Nephron (organoid): ENCODE measurements around the gene SUGT1.

Experiments used
- H3K27ac Mint-ChIP-seq, 3 experiments: 2 replicates each; pipeline ENCODE4 v1.8.0; 2020; ENCODE audit warnings: mixed read lengths in 3 of 3, mild to moderate bottlenecking in 2 of 3, moderate library complexity in 1 of 3
- H3K27me3 Mint-ChIP-seq: 2 replicates; pipeline ENCODE4 v1.8.0; 2021; ENCODE audit warnings: low read depth, mild to moderate bottlenecking, moderate library complexity, mixed read lengths
- H3K36me3 Mint-ChIP-seq: 2 replicates; pipeline ENCODE4 v1.8.0; 2020; ENCODE audit warnings: low read depth, mixed read lengths
- H3K4me1 Mint-ChIP-seq: 2 replicates; pipeline ENCODE4 v1.8.0; 2020; ENCODE audit warnings: mixed read lengths
- H3K4me3 Mint-ChIP-seq, 3 experiments: 2 replicates each; pipeline ENCODE4 v1.8.0; 2020; ENCODE audit warnings: mild to moderate bottlenecking in 3 of 3, mixed read lengths in 3 of 3, moderate library complexity in 2 of 3
- H3K9me3 Mint-ChIP-seq: 2 replicates; pipeline ENCODE4 v1.8.0; 2020; ENCODE audit warnings: mixed read lengths
- TF ChIP-seq, protein P1 (sequence below), 3 experiments: fragments of 200-600 bp; sonication (generic); IDR thresholded peaks; one replicate each; pipeline ENCODE4 v1.5.0; 2021; ENCODE audit warnings: antibody characterized with exemption in 3 of 3; ENCODE audit not compliant: unreplicated experiment in 3 of 3

The SUGT1 gene

DNA sequence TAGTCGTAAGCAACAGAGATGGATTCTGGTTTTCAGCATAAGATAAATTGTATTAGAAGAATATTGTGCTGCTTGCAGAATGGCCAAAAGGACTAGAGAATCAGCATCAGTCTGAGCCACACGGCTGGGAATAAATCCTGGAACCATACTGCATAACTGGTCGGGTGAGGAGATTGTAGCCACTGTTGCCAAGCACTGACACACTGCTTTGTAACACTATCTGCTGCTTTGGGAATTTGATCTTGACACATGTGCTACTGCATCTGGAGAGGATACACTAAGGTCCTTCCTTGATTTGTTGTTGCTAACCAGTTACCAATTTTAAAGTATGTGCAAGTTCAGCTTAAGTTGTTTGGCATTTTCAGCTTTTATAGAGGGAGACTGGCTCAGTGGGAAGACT is 8.5 kb upstream of the SUGT1 start:
- Mint-ChIP-seq H3K9me3 (no peaks in the 10 kb centered on the region), H3K27me3 (no peaks in the 10 kb centered on the region), H3K36me3 (peaks cover 42% of the 10 kb centered on the region), H3K4me3 (no peak overlapping the region), H3K4me1 (peaks cover 8% of the 10 kb centered on the region), H3K27ac (peak overlapping the region in 1 of 3 experiments; percentile 57)
- TF ChIP-seq, protein P1, sequence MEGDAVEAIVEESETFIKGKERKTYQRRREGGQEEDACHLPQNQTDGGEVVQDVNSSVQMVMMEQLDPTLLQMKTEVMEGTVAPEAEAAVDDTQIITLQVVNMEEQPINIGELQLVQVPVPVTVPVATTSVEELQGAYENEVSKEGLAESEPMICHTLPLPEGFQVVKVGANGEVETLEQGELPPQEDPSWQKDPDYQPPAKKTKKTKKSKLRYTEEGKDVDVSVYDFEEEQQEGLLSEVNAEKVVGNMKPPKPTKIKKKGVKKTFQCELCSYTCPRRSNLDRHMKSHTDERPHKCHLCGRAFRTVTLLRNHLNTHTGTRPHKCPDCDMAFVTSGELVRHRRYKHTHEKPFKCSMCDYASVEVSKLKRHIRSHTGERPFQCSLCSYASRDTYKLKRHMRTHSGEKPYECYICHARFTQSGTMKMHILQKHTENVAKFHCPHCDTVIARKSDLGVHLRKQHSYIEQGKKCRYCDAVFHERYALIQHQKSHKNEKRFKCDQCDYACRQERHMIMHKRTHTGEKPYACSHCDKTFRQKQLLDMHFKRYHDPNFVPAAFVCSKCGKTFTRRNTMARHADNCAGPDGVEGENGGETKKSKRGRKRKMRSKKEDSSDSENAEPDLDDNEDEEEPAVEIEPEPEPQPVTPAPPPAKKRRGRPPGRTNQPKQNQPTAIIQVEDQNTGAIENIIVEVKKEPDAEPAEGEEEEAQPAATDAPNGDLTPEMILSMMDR (IDR thresholded peaks at IDR 0.05; ENCODE audit: unreplicated experiment in 3 of 3) = no peak

- TF ChIP-seq, protein P1 (IDR thresholded peaks at IDR 0.05; ENCODE audit: unreplicated experiment in 3 of 3) = no peak
- Mint-ChIP-seq H3K36me3 (peaks cover 40% of the 10 kb centered on the region), H3K9me3 (no peaks in the 10 kb centered on the region), H3K4me1 (peaks cover 17% of the 10 kb centered on the region), H3K27ac (no peak overlapping the region), H3K27me3 (no peaks in the 10 kb centered on the region), H3K4me3 (no peak overlapping the region)
These were observed 5.7 kb upstream of the SUGT1 start for GRCh38 chr13:52646967-52647366.

GRCh38 chr13:52650731-52651130 is 1.9 kb upstream of the SUGT1 start:
- Mint-ChIP-seq H3K27me3 (no peaks in the 10 kb centered on the region), H3K9me3 (no peaks in the 10 kb centered on the region), H3K4me3 (no peak overlapping the region), H3K27ac (no peak overlapping the region), H3K36me3 (peaks cover 21% of the 10 kb centered on the region), H3K4me1 (peaks cover 9% of the 10 kb centered on the region)
- TF ChIP-seq, protein P1 (IDR thresholded peaks at IDR 0.05; ENCODE audit: unreplicated experiment in 3 of 3) = no peak

DNA sequence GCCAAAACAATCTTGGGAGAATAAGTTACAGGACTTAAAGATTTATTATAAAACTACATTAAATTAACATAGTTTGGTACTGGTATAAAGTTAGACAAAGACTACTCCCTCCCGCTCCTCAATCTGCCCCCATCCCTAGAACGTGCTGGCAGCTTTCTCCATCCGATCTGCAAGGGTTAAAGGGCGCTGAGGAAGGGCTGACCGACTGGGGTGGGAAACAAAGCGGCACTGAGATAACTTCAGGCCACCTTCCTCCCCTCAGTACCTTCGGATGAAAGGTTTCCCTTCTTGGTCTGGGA is 790 bp upstream of the SUGT1 start:
- Mint-ChIP-seq H3K27me3 (no peaks in the 10 kb centered on the region), H3K9me3 (no peaks in the 10 kb centered on the region), H3K4me3 (no peak overlapping the region), H3K36me3 (peaks cover 21% of the 10 kb centered on the region), H3K4me1 (peaks cover 9% of the 10 kb centered on the region), H3K27ac (no peak overlapping the region)
- TF ChIP-seq, protein P1 (IDR thresholded peaks at IDR 0.05; ENCODE audit: unreplicated experiment in 3 of 3) = no peak

DNA sequence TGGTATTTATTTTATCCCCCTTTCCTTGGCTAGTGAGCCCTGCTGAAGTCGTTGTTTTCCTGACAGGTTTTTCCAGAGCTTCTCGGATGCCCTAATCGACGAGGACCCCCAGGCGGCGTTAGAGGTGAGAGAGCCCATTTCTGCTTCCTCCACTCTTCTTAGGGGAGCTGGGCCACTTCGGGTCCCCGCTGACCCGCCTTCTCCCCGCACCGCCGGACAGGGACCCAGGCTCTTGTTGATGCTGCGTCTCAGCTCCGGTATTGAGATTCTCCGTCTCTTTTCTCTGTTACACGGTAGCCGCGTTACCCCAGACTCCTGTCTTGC is 306 bp downstream of the SUGT1 start:
- TF ChIP-seq, protein P1 (IDR thresholded peaks at IDR 0.05; ENCODE audit: unreplicated experiment in 3 of 3) = peak in 1 of 3 experiments; percentile 40
- peaks cover 9% of the 10 kb centered on the region for H3K4me1 Mint-ChIP-seq
- peaks cover 21% of the 10 kb centered on the region for H3K36me3 Mint-ChIP-seq
- H3K27ac Mint-ChIP-seq = no peak overlapping the region
- H3K27me3 Mint-ChIP-seq = no peaks in the 10 kb centered on the region
- no peak overlapping the region for H3K4me3 Mint-ChIP-seq
- no peaks in the 10 kb centered on the region for H3K9me3 Mint-ChIP-seq

DNA sequence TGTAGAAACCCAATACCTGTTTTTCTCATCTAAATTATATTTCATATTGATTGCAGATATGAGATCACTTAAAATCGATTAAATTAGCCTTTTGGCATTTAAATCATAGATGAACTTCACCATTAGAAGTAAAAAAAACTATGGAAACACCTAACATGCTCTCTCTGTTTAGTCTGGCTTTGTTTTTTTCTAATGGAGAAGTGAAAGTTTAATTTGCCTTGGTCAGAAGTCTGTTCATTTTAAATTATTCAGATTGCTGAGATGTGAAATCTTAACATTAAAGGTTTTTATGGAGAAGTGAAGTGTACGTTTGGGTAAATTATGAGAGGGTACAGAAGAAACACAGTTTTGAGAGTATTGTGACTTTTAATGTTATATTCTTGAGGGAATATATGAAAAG is 6.7 kb downstream of the SUGT1 start:
- TF ChIP-seq, protein P1 (IDR thresholded peaks at IDR 0.05; ENCODE audit: unreplicated experiment in 3 of 3) = no peak
- Mint-ChIP-seq H3K9me3 (no peaks in the 10 kb centered on the region), H3K4me3 (no peak overlapping the region), H3K27me3 (no peaks in the 10 kb centered on the region), H3K27ac (no peak overlapping the region), H3K4me1 (no peaks in the 10 kb centered on the region), H3K36me3 (peaks cover 38% of the 10 kb centered on the region)
